Muscle layer of colon (tissue), 2 donors: ENCODE data around the gene RNF11.
"Not testable (repeated sequence)": the region's sequence is repeated elsewhere in the genome, so short reads cannot be mapped to it uniquely, and the experiment has no call there.

ENCODE experiments used
- H3K27ac ChIP-seq: one replicate; pipeline ENCODE4 v1.7.0; 2013; ENCODE audit warnings: low read depth, mild to moderate bottlenecking, low read length, moderate library complexity
- H3K27me3 ChIP-seq, 2 donors: one replicate each; pipeline ENCODE4 v1.7.0; 2013; ENCODE audit warnings: low read length in 2 of 2, mild to moderate bottlenecking in 2 of 2; ENCODE audit not compliant: insufficient read depth in 2 of 2, control insufficient read depth in 1 of 2
- H3K36me3 ChIP-seq: one replicate; pipeline ENCODE4 v1.7.0; 2013; ENCODE audit warnings: mild to moderate bottlenecking, low read length; ENCODE audit not compliant: insufficient read depth
- H3K4me1 ChIP-seq: one replicate; pipeline ENCODE4 v1.7.0; 2013; ENCODE audit warnings: mild to moderate bottlenecking, low read length; ENCODE audit not compliant: insufficient read depth
- H3K4me3 ChIP-seq, 2 donors: one replicate each; pipeline ENCODE4 v1.7.0; 2013; ENCODE audit warnings: low read length in 2 of 2, low read depth in 1 of 2, mild to moderate bottlenecking in 1 of 2, moderate library complexity in 1 of 2
- H3K9ac ChIP-seq: one replicate; pipeline ENCODE4 v1.7.0; 2013; ENCODE audit warnings: low read length
- H3K9me3 ChIP-seq: one replicate; pipeline ENCODE4 v1.7.0; 2013; ENCODE audit warnings: mild to moderate bottlenecking, low read length
- donor health status: abdominal sarcoma.
- donor health status: Adenocarcinoma of cecum.

RNF11 gene

DNA sequence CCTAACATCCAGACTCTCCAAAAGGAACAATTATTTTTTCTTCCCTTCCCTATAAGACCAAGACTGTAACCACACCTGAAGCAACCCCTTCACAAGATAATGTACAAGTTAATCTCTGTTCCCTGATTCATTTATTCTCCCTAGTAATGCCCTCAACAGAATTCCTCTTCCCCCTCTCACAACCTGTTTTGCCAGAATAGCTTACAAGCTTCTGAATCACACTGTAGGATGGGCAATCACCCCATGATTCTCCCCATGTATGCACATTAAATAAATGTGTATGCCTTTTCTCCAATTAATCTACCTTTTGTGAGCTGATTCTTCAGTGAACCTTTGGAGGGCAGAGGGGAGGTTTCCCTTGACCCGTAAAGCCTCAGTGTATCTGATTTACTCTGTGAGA, 20.9 kb upstream of the RNF11 start:
- no peaks in the 10 kb centered on the region for H3K4me1 ChIP-seq
- no peaks in the 10 kb centered on the region for H3K27me3 ChIP-seq
- H3K9ac ChIP-seq = no peak overlapping the region
- H3K27ac ChIP-seq = no peak overlapping the region
- no peaks in the 10 kb centered on the region for H3K36me3 ChIP-seq
- no peak overlapping the region for H3K4me3 ChIP-seq
- no peaks in the 10 kb centered on the region for H3K9me3 ChIP-seq

DNA sequence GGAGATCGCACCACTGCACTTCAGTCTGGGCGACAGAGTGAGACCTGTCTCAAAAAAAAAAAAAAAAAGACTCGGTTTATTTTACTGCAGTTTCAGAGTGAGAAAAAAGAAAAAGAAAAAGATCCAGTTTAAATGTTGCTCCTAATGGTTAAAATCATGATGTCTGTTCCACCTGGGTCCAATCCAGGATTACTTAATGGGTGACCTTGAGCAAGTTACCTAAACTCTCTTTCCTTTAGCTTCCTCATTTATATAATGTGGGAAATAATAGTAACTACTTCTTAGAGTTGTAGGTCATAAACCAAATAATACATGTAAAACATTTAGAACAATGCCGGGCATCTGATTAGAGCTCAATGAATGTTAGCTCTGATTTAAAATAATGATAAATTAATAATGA, 19.4 kb upstream of the RNF11 start:
- no peaks in the 10 kb centered on the region for H3K9me3 ChIP-seq
- no peak overlapping the region for H3K9ac ChIP-seq
- no peaks in the 10 kb centered on the region for H3K27me3 ChIP-seq
- no peak overlapping the region for H3K4me3 ChIP-seq
- H3K27ac ChIP-seq = no peak overlapping the region
- no peaks in the 10 kb centered on the region for H3K36me3 ChIP-seq
- no peaks in the 10 kb centered on the region for H3K4me1 ChIP-seq

DNA sequence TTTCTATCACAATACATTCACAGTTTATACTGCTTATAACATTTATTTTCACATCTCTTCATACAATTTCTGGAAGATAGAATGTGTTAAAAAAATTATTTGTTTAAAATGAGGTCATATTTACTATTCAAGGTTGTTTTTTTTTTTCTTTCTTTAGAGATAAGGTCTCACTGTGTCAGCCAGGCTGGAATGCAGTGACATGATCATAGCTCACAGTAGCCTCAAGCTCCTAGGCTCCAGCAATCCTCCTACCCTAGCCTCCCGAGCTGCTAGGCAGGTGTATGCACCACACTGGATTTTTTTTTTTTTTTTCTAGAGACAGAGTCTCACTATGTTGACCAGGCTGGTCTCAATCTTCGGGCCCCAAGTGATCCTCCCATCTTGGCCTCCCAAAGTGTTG, 19.0 kb upstream of the RNF11 start:
- Histone ChIP-seq H3K4me1 (no peaks in the 10 kb centered on the region), H3K27me3 (no peaks in the 10 kb centered on the region), H3K9me3 (no peaks in the 10 kb centered on the region), H3K9ac (no peak overlapping the region), H3K4me3 (no peak overlapping the region), H3K36me3 (no peaks in the 10 kb centered on the region), H3K27ac (no peak overlapping the region)

DNA sequence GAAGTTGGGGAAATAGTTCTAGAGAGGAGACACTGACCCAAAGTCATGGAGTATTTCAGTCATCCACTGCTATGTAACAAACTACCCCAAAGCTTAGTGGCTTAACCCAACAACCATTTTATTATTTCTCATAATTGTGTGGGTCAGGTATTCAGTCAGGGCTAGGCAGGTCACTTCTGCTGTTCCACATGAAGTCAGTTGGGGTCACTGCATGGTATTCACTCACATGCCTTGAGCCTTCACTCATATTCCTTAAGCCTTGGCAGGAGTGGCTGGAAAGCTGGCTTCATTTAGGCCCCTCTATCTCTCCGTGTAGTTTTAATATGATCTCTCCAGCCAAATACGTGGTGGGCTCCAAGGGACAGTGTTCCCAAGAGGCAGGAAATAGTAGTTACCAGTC, 17.5 kb upstream of the RNF11 start:
- Histone ChIP-seq H3K36me3 (no peaks in the 10 kb centered on the region), H3K4me1 (no peaks in the 10 kb centered on the region), H3K9ac (no peak overlapping the region), H3K9me3 (no peaks in the 10 kb centered on the region), H3K4me3 (no peak overlapping the region), H3K27ac (no peak overlapping the region), H3K27me3 (no peaks in the 10 kb centered on the region)

DNA sequence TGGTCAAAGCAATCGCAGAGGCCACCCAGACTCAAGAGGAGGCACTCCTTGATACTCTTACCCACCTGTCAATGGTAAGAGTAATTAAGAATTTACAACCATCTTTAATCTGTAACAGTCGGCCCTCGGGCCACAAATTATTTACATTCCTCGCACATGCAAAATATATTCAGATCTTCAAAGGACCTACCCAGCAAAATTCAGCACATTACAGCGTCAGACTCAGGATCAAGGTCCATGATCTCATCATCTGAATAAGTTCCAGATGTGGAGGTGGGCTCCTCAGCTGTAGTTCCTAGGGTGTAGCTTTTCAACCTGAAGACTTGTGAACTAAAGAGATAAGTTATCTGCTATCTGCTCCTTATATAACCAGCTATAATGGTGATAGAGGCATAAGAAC, 17.1 kb upstream of the RNF11 start:
- Histone ChIP-seq H3K9ac (no peak overlapping the region), H3K9me3 (no peaks in the 10 kb centered on the region), H3K4me1 (no peaks in the 10 kb centered on the region), H3K36me3 (no peaks in the 10 kb centered on the region), H3K27ac (no peak overlapping the region), H3K4me3 (no peak overlapping the region), H3K27me3 (no peaks in the 10 kb centered on the region)

DNA sequence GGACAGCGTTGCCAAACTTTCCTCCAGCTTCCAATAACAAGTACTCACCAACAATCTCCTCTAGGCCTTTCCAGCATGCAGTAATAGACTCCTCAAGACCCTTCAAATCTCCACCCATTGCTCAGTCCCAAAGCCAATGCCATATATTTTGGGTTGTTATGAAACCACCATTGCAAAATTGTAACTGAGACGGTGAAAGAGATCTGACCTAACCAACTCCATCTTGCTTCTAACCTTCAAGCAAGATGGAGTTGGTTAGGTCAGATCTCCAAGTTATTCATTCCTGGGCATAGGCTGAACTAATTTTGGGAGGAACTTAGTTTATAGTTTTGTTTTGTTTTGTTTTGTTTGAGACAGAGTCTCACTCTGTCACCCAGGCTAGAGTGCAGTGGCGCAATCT, 14.5 kb upstream of the RNF11 start:
- not testable (repeated sequence) for H3K9me3 ChIP-seq, H3K4me3 ChIP-seq, H3K36me3 ChIP-seq, H3K27me3 ChIP-seq, H3K9ac ChIP-seq, H3K27ac ChIP-seq, H3K4me1 ChIP-seq

DNA sequence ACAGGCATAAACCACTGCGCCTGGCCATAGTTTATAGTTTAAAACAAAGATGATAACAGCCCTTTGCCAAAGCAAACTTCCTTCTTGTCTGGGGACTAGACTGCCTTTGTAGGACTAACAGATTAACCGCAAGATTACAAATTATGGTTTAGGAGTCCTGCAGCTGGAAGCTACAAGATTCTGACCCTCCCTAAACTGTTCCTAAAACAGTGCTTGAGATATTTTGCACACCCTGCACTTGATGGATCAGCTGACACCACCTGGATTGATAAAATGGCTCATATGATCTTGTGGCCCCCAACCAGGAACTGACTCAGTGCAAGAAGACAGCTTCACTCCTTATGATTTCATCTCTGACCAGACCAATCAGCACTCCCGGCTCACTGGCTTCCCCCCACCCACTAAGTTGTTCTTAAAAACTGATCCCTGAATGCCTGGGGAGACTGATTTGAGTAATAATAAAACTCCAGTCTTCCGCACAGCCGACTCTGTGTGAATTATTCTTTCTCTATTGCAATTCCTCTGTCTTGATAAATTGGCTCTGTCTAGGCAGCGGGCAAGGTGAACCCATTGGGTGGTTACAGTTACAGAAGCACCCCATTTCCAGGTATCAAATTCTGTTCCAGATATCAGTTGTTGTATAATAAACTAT, 13.8 kb upstream of the RNF11 start:
- Histone ChIP-seq H3K9ac (no peak overlapping the region), H3K4me3 (no peak overlapping the region), H3K9me3 (no peaks in the 10 kb centered on the region), H3K36me3 (no peaks in the 10 kb centered on the region), H3K4me1 (no peaks in the 10 kb centered on the region), H3K27ac (no peak overlapping the region), H3K27me3 (no peaks in the 10 kb centered on the region)

DNA sequence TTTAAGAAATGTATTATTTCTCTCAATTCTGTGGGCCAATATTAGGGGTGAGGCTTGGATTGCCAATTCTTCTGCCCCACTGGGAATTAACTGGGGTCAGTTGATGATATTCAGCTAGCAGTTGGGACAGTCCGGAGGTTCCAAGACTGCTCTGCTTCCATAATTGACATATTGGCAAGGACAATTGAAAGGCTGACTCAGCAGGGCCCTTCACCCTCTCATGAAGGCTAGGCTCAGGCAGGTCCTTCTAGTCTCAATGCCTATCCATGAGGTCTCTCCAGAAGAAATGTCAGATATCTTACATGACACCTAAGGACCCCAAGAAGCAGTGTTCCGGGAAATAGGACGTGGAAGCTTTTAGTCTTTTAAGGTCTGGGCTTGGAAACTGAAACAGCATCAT, 13.3 kb upstream of the RNF11 start:
- H3K4me1 ChIP-seq = no peaks in the 10 kb centered on the region
- H3K27ac ChIP-seq = no peak overlapping the region
- no peak overlapping the region for H3K9ac ChIP-seq
- H3K9me3 ChIP-seq = no peaks in the 10 kb centered on the region
- no peaks in the 10 kb centered on the region for H3K27me3 ChIP-seq
- H3K36me3 ChIP-seq = no peaks in the 10 kb centered on the region
- no peak overlapping the region for H3K4me3 ChIP-seq

DNA sequence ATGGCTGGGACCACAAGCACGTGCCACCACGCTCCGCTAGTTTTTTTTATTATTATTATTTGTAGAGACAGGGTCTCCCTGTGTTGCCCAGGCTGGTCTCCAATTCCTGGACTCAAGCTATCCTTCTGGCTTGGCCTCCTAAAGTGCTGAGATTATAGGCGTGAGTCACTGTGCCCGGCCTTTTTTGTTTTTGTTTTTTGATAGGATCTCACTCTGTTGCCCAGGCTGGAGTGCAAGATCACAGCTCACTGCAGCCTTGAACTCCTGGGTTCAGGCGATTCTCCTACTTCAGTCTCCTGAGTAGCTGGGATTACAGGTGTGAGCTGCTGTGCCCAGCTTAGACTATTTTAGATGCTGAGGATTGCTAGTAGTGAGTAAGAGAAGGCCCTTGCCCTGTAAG, 11.8 kb upstream of the RNF11 start:
- H3K4me1 ChIP-seq = no peaks in the 10 kb centered on the region
- no peak overlapping the region for H3K9ac ChIP-seq
- no peaks in the 10 kb centered on the region for H3K9me3 ChIP-seq
- H3K4me3 ChIP-seq = no peak overlapping the region
- no peaks in the 10 kb centered on the region for H3K36me3 ChIP-seq
- no peak overlapping the region for H3K27ac ChIP-seq
- H3K27me3 ChIP-seq = no peaks in the 10 kb centered on the region

DNA sequence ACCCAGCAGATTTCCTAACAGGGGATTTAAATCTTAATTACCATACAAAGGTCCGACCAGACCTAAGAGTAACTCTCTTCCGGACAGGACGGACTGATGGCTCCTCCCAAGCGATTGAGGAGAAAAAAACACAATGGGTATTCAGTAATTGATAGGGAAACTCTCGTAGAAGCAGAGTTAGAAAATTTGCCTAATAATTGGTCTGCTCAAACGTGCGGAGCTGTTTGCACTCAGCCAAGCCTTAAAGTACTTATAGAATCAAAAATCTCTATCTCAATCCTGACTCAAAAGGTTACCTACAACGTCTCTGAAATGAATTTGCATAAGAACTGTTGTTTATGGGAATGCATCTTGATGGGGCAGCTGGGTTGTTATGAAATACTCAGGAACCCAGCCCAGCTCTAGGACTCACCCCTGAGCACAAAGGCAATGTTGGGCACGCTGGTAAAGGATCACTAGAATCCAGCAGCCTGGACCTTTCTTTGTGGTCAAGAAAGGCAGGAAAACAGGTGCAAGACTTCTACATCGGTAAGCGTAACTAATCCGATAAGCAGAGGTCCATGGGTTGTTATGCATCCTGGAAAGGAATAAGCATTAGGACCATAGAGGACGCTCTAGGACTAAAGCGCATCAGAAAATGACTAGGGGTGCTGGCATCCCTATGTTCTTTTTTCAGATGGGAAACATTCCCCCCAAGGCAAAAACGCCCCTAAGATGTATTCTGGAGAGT, 8.7 kb upstream of the RNF11 start:
- H3K36me3 ChIP-seq, H3K4me1 ChIP-seq, H3K4me3 ChIP-seq, H3K9ac ChIP-seq, H3K9me3 ChIP-seq, H3K27ac ChIP-seq, H3K27me3 ChIP-seq: not testable (repeated sequence)

DNA sequence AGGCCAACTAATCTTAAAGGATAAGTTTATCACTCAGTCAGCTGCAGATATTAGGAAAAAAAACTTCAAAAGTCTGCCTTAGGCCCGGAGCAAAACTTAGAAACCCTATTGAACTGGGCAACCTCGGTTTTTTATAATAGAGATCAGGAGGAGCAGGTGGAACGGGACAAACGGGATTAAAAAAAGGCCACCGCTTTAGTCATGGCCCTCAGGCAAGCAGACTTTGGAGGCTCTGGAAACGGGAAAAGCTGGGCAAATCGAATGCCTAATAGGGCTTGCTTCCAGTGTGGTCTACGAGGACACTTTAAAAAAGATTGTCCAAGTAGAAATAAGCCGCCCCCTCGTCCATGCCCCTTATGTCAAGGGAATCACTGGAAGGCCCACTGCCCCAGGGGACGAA, 7.6 kb upstream of the RNF11 start:
- not testable (repeated sequence) for H3K27ac ChIP-seq, H3K27me3 ChIP-seq, H3K9ac ChIP-seq, H3K4me1 ChIP-seq, H3K9me3 ChIP-seq, H3K36me3 ChIP-seq, H3K4me3 ChIP-seq

DNA sequence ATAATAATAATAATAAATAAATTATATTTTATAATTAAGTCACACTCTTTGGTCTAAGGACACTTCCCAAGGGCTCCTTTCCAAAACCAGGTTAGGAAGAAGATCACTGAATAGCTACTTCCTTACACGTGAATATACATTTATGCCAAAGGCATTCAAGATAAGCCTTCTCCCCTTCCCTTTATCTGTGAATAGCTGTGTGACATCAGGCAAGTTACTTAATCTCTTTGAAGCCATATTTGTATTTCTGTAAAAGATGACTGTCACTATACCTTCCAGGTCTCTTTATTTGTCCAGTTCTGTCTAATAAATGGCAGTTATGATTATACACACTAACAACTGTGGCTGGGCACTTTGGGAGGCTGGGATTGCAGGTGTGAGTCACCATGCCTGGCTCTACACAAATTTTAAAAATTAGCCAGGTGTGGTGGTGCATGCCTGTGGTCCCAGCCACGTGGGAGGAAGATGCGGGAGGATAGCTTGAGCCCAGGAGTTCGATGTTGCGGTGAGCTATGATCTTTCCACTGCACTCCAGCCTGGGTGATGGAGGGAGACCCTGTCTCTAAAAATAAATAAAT, 5.5 kb upstream of the RNF11 start:
- Histone ChIP-seq H3K4me1 (peaks cover 9% of the 10 kb centered on the region), H3K27ac (no peak overlapping the region), H3K9me3 (no peaks in the 10 kb centered on the region), H3K27me3 (no peaks in the 10 kb centered on the region), H3K9ac (no peak overlapping the region), H3K4me3 (no peak overlapping the region), H3K36me3 (no peaks in the 10 kb centered on the region)
